Vagina (tissue), 2 donors: ENCODE measurements around the gene WIPF3.
"Not testable (repeated sequence)": the region's sequence is repeated elsewhere in the genome, so short reads cannot be mapped to it uniquely, and the experiment has no call there.

ENCODE experiments used
- CTCF ChIP-seq, 3 experiments: fragments of 450-650 bp in 2 of 3; fragments of 200-600 bp in 1 of 3; sonication (generic) in 1 of 3; IDR thresholded peaks; one replicate each; pipeline ENCODE4 v1.5.1; 2017 to 2019; ENCODE audit warnings: antibody characterized with exemption in 3 of 3, mild to moderate bottlenecking in 2 of 3, moderate library complexity in 2 of 3
- POLR2A ChIP-seq, 2 donors: fragments of 450-650 bp; IDR thresholded peaks; one replicate each; pipeline ENCODE4 v1.6.1; 2017; ENCODE audit warnings: antibody characterized with exemption in 2 of 2, mild to moderate bottlenecking in 2 of 2, moderate library complexity in 2 of 2
- POLR2AphosphoS5 ChIP-seq, 2 donors: sonication (generic); formaldehyde crosslinking; IDR thresholded peaks; one replicate each; pipeline ENCODE4 v1.9.0; 2017; ENCODE audit warnings: antibody characterized with exemption in 2 of 2, mild to moderate bottlenecking in 2 of 2, low read depth in 1 of 2; ENCODE audit not compliant: insufficient read depth in 1 of 2

DNA sequence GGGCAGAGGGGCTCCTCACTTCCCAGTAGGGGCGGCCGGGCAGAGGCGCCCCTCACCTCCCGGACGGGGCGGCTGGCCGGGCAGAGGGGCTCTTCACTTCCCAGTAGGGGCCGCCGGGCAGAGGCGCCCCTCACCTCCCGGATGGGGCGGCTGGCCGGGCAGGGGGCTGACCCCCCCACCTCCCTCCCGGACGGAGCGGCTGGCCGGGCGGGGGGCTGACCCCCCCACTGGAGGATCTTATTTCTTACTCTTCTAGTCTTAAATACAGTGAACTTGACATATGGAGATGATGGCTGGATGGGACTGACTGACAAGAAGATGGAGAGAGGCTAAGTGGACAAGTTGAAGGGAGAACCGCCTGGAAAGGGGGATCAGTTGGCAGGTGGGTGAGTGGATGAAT lies 155.3 kb downstream of the WIPF3 start:
- not testable (repeated sequence) for TF ChIP-seq CTCF (IDR thresholded peaks at IDR 0.05); POLR2A (IDR thresholded peaks at IDR 0.05); POLR2AphosphoS5 (IDR thresholded peaks at IDR 0.05; ENCODE audit: insufficient read depth in 1 of 2, low read depth in 1 of 2)
